HG02943 (cell line): ENCODE results near the gene ATP13A4.

Experiments used
- ATAC-seq: cut with Tn5 transposase; IDR thresholded peaks from one replicate; pipeline ENCODE4 v1.9.1; 2021; ENCODE audit warnings: mild to moderate bottlenecking, low read depth, moderate library complexity; ENCODE audit not compliant: unreplicated experiment

Gene ATP13A4

GRCh38 chr3:193499136-193499770 lies 55.4 kb downstream of the ATP13A4 start:
- no peak for ATAC-seq

DNA sequence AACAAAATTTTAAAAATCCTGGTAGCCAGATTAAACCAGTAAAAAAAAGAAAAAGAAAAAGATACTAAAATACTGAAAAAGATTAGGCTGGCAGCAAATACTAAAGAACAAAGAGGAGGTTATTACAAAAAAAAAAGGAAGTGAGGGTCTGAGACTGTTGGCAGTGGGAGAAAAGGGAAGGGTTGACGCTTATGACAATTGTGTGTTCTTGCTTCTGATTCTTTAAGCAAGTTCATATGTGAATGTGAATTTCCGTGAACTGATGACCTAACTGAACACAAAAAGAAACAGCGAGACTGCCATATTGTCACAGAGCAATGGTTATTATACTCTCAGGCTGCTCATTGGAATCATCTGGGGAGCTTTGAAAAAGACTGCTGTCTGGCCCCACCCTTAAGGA lies 56.5 kb downstream of the ATP13A4 start:
- no peak for ATAC-seq

GRCh38 chr3:193496658-193497057 lies 58.0 kb downstream of the ATP13A4 start:
- ATAC-seq: no peak

- ATAC-seq: no peak
These were observed 63.7 kb downstream of the ATP13A4 start for GRCh38 chr3:193491026-193491425.

DNA sequence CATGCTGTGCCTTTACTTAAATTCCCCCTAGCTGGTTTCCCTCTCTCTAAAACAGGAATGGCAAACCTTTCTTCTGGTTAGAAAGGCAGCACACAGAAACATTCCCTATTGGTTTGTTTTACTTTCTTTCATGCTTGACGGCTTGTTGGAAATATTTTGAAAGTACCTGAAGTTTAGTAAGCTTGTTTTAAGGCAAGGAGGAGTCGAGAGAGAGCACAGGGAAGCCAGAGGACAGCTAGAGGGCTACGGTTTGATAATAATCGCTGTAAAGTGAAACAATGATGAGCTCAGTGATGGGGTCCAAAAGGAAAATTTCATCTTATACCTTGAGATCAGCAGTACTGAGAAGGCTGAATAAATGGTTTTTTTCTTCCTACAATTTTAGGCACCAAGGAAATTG lies 64.1 kb downstream of the ATP13A4 start:
- ATAC-seq: no peak

DNA sequence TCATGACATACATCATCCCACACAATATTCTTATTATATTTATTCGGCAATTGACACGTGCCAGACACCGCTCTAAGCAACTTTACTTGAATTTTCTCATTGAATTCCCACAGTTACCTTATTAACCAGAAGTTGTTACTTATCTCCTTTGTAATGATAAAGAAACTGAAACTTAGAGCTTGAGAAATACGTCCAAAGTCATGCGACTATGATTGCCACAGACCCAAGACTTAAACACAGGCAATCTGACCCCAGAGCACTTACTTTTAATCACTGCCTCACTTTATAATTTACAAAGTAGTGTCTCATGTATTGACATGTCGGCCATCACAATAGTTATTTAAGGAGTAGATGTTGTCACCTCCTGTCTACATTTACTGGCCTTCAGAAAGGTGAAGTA lies 64.7 kb downstream of the ATP13A4 start:
- ATAC-seq: no peak

GRCh38 chr3:193488741-193489140 lies 66.0 kb downstream of the ATP13A4 start:
- no peak for ATAC-seq

GRCh38 chr3:193483988-193484539 lies 70.6 kb downstream of the ATP13A4 start:
- no peak for ATAC-seq

- no peak for ATAC-seq
These were observed 73.3 kb downstream of the ATP13A4 start for GRCh38 chr3:193481436-193481835.

DNA sequence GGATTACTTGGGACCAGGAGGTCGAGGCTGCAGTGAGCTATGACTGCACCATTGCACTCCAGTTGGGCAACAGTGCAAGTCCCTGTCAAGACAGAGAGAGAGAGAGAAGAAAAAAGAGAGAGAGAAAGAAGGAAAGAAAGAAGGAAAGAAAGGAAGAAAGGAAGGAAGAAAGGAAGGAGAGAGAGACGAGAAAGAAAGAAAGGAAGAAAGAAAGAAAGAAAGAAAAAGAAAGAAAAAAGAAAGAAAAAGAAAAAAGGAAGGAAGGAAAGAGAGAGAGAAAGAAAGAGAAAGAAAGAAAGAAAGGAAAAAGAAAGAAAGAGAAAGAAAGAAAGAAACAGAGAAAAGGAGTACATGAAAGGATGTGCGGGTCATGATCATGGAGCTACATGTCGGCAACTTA lies 80.2 kb downstream of the ATP13A4 start:
- no peak for ATAC-seq

- ATAC-seq: no peak
These were observed 84.0 kb downstream of the ATP13A4 start for GRCh38 chr3:193470710-193471109.

DNA sequence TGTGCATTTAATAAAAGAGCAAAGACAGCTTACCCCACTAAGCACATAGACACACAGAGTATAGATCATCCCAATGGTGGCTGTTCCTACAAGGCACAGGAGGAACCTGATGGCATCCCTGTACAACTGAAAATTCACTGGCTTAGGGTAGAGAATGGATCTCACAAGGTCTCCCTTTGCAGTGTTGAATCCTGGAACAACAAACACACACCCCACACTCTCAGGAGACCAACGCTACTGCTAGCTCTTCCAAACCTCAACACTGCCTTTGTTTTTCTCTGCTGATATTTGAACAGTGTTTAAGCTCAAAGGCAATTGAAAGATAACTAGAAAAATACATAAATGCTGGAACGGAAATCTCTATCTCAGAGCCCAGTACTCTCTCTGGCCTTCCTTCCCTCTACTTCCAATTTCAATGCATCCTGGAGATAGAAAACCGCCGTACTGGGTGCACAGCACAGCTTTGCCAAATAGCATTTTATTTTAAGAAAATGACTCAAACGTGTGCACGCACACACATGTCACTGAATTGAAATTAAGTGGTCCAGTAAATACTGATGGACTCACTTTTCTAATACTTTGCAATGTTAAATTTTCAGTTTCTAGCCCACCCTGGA lies 88.6 kb downstream of the ATP13A4 start:
- no peak for ATAC-seq

DNA sequence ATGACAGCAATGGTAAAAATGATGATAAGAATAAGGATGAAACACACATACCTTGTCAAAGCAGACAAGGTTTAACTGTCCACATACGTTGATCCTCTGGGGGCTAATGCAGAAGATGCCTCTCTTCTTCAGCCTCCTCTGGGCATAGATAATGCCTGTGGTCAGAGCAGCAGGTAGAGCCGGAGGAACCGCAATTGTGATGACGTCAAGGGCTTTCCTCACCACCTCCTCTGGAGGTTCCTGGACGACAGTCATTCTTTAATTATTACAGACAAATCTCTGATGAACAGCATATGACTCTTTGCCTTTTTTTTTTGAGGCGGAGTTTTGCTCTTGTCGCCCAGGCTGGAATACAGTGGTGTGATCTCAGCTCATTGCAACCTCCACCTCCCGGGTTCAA lies 89.8 kb downstream of the ATP13A4 start:
- ATAC-seq: no peak

- no peak for ATAC-seq
These were observed 97.2 kb downstream of the ATP13A4 start for GRCh38 chr3:193457526-193457925.

GRCh38 chr3:193452338-193452737 lies 102.4 kb downstream of the ATP13A4 start:
- ATAC-seq: no peak

GRCh38 chr3:193451902-193452301 lies 102.8 kb downstream of the ATP13A4 start:
- ATAC-seq: no peak

GRCh38 chr3:193446965-193447602 lies 107.6 kb downstream of the ATP13A4 start:
- no peak for ATAC-seq

DNA sequence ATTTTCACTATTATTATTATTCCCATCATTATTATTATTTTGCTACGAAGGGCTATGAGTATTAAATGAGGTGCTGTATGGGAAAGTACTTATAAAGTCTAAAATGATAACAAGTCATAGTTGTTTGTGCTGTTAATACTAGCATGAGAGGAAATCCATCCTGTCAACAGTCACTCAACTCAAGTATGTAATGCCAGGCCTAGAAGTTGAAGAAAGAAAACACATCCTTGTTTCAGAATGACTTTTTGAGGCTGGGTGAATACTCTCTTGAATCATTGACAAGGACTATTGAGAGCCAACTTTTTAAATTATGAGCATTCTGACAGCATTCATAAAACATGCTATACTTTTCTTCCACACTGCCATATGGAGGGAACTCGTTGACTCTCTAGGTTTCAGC lies 115.3 kb downstream of the ATP13A4 start:
- ATAC-seq: no peak

DNA sequence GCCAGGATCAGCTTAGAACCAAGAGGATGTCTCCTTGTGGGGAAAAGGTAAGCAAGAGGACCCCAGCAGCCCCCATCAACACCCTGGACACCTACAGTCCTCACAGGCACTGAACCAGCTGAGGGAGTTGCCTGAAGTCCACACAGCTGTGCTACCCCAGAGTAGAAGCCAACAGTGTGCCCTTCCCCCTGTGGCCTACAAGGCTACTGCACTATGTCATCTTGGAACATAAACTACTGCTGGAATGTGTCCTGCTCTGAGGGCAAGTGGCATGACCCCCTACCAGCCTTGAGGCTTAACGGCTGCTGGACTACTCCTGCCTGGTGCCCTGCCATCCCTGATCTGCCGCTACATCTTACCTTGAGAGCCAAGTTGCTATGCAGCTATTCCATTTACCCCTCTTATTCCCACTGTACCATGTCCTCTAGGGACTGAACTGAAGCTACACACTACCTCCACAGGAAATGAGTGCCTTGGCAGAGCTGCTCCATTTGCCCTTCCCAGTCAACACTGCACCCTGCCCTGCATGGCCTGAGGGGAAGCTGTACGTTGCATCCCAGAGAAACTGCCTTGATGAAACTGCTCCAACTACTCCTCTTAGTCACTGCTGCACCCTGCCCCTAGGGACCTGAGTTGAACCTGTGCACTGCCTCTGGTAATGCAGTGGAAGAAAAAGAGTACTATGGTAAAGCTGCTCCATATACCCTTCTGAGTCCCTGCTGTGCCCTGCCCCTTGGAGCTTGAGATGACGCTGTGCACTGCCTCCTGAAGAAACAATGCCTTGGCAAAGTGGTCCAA lies 135.9 kb downstream of the ATP13A4 start:
- no peak for ATAC-seq

GRCh38 chr3:193416629-193417028 lies 138.1 kb downstream of the ATP13A4 start:
- ATAC-seq: no peak

DNA sequence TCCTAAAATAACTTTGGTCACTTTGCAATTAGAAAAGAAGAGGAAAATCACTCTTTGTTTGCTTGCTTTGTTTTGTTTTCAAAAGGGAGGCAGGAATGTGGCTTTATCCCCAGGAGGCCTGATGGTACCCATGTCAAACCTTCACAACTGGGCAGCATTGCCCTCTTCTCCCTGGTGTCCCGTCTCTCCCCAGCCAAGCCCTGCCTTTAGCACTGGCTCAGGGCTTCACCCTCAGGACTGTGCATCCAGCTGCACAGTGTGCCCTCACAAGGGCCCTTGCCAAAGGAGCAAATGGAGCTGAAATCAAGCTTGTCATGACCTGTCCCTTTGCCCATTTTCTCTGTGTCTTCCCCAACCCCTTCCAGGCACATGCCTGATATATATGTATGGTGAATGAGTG lies 147.0 kb downstream of the ATP13A4 start:
- no peak for ATAC-seq
